Stimulated activated naive CD8-positive, alpha-beta T cell treated with anti-CD3 and anti-CD28 coated beads, Interleukin-15, amount 100 ng/mL, for 72 hours (primary cell): Measurements from ENCODE around the gene INHBC.

ENCODE experiments used
- ATAC-seq: fragments of 150-1000 bp; cut with Tn5 transposase; 2 replicates; pipeline ENCODE4 v1.10.0; 2021; ENCODE audit warnings: mild to moderate bottlenecking, moderate library complexity
- DNase-seq, 2 donors: peaks; one replicate each; pipeline ENCODE4 v3.0.0; 2021 to 2022
- H3K27ac Mint-ChIP-seq, 2 donors: one replicate each; pipeline ENCODE4 v1.8.0; 2022; ENCODE audit warnings: mild to moderate bottlenecking in 2 of 2, mixed read lengths in 2 of 2, moderate library complexity in 2 of 2
- H3K27me3 Mint-ChIP-seq: one replicate; pipeline ENCODE4 v1.8.0; 2022; ENCODE audit warnings: mixed read lengths
- H3K4me1 Mint-ChIP-seq: one replicate; pipeline ENCODE4 v1.8.0; 2022; ENCODE audit warnings: mild to moderate bottlenecking, mixed read lengths
- H3K4me3 Mint-ChIP-seq, 2 donors: one replicate each; pipeline ENCODE4 v1.8.0; 2022; ENCODE audit warnings: mild to moderate bottlenecking in 2 of 2, mixed read lengths in 2 of 2, moderate library complexity in 1 of 2
- H3K9me3 Mint-ChIP-seq, 2 donors: one replicate each; pipeline ENCODE4 v1.8.0; 2022; ENCODE audit warnings: mixed read lengths in 2 of 2

INHBC gene

GRCh38 chr12:57476162-57476992 lies 41.8 kb downstream of the INHBC start:
- H3K4me3 Mint-ChIP-seq = peak overlapping the region; percentile 80 to 97
- peaks cover 89% of the 10 kb centered on the region for H3K4me1 Mint-ChIP-seq
- no peaks in the 10 kb centered on the region for H3K27me3 Mint-ChIP-seq
- H3K27ac Mint-ChIP-seq = peak overlapping the region; percentile 97 to 100
- ATAC-seq = peak; percentile 70
- H3K9me3 Mint-ChIP-seq = no peaks in the 10 kb centered on the region
- DNase-seq = peak; percentile 73 to 90

- H3K4me1 Mint-ChIP-seq = peaks cover 88% of the 10 kb centered on the region
- H3K4me3 Mint-ChIP-seq = peak overlapping the region; percentile 80 to 97
- H3K9me3 Mint-ChIP-seq = no peaks in the 10 kb centered on the region
- peak overlapping the region; percentile 97 to 100 for H3K27ac Mint-ChIP-seq
- ATAC-seq = no peak
- no peak for DNase-seq
- H3K27me3 Mint-ChIP-seq = no peaks in the 10 kb centered on the region
These were observed 42.6 kb downstream of the INHBC start for GRCh38 chr12:57476993-57477709.

- Mint-ChIP-seq H3K9me3 (no peaks in the 10 kb centered on the region), H3K27ac (peak overlapping the region; percentile 96 to 100), H3K4me1 (peaks cover 82% of the 10 kb centered on the region), H3K27me3 (no peaks in the 10 kb centered on the region), H3K4me3 (peak overlapping the region; percentile 80 to 97)
- DNase-seq = peak; percentile 43 to 57
- peak; percentile 61 for ATAC-seq
These were observed 43.4 kb downstream of the INHBC start for GRCh38 chr12:57477710-57478681.

GRCh38 chr12:57479043-57479375 lies 44.4 kb downstream of the INHBC start:
- peaks cover 78% of the 10 kb centered on the region for H3K4me1 Mint-ChIP-seq
- ATAC-seq = no peak
- H3K4me3 Mint-ChIP-seq = peak overlapping the region; percentile 80 to 97

GRCh38 chr12:57479376-57480115 lies 45.0 kb downstream of the INHBC start, which contains the start of gene ARHGAP9:
ARHGAP9 (minus strand) TSS chr12:57479866; CDS start chr12:57479406, 460 bp downstream.
- peak; percentile 71 for ATAC-seq
- H3K27me3 Mint-ChIP-seq = no peaks in the 10 kb centered on the region
- no peaks in the 10 kb centered on the region for H3K9me3 Mint-ChIP-seq
- H3K27ac Mint-ChIP-seq = peak within 1 kb of the TSS; percentile 96 to 100
- peaks cover 73% of the 10 kb centered on the region for H3K4me1 Mint-ChIP-seq
- peak; percentile 54 to 74 for DNase-seq
- peak within 1 kb of the TSS; percentile 80 to 97 for H3K4me3 Mint-ChIP-seq

More at GRCh38 chr12:57479043-57479375, 44.4 kb downstream of the INHBC start:
- no peaks in the 10 kb centered on the region for H3K27me3 Mint-ChIP-seq
- H3K9me3 Mint-ChIP-seq = no peaks in the 10 kb centered on the region
- no peak for DNase-seq
- peak overlapping the region; percentile 96 to 100 for H3K27ac Mint-ChIP-seq

- no peak for DNase-seq
- Mint-ChIP-seq H3K4me1 (peaks cover 51% of the 10 kb centered on the region), H3K27me3 (no peaks in the 10 kb centered on the region), H3K4me3 (peak overlapping the region; percentile 24 to 29), H3K27ac (peak overlapping the region; percentile 48 to 89), H3K9me3 (no peaks in the 10 kb centered on the region)
- ATAC-seq = no peak
These were observed 47.1 kb downstream of the INHBC start for GRCh38 chr12:57481671-57482070.

GRCh38 chr12:57483466-57483865 lies 48.9 kb downstream of the INHBC start:
- Mint-ChIP-seq H3K27ac (peak overlapping the region in 1 of 2 donors; percentile 2), H3K9me3 (no peaks in the 10 kb centered on the region), H3K4me3 (no peak overlapping the region), H3K27me3 (no peaks in the 10 kb centered on the region), H3K4me1 (peaks cover 54% of the 10 kb centered on the region)
- no peak for DNase-seq
- ATAC-seq = no peak

GRCh38 chr12:57485695-57486094 lies 51.1 kb downstream of the INHBC start:
- Mint-ChIP-seq H3K9me3 (no peaks in the 10 kb centered on the region), H3K27me3 (no peaks in the 10 kb centered on the region), H3K27ac (peak overlapping the region in 1 of 2 donors; percentile 9), H3K4me3 (no peak overlapping the region), H3K4me1 (peaks cover 51% of the 10 kb centered on the region)
- ATAC-seq (no peak), DNase-seq (no peak)

- H3K9me3 Mint-ChIP-seq = no peaks in the 10 kb centered on the region
- ATAC-seq (no peak), DNase-seq (no peak)
- H3K27me3 Mint-ChIP-seq = no peaks in the 10 kb centered on the region
- peak overlapping the region; percentile 84 to 99 for H3K4me3 Mint-ChIP-seq
- peaks cover 51% of the 10 kb centered on the region for H3K4me1 Mint-ChIP-seq
- peak overlapping the region in 1 of 2 donors; percentile 99 for H3K27ac Mint-ChIP-seq
These were observed 52.5 kb downstream of the INHBC start for GRCh38 chr12:57487055-57487596.

GRCh38 chr12:57487597-57488401 lies 53.2 kb downstream of the INHBC start, which contains the start of gene MARS1:
MARS1 (plus strand) TSS chr12:57488068; CDS start chr12:57488091, 23 bp downstream.
- no peaks in the 10 kb centered on the region for H3K9me3 Mint-ChIP-seq
- H3K27me3 Mint-ChIP-seq = no peaks in the 10 kb centered on the region
- H3K4me1 Mint-ChIP-seq = peaks cover 57% of the 10 kb centered on the region
- H3K4me3 Mint-ChIP-seq = peak within 1 kb of the TSS; percentile 84 to 99
- peak within 1 kb of the TSS; percentile 99 to 100 for H3K27ac Mint-ChIP-seq
- ATAC-seq (peak; percentile 98), DNase-seq (peak; percentile 90 to 95)

GRCh38 chr12:57488402-57489156 lies 54.0 kb downstream of the INHBC start:
- no peak for DNase-seq
- no peak for ATAC-seq
- H3K9me3 Mint-ChIP-seq = no peaks in the 10 kb centered on the region

GRCh38 chr12:57489157-57489641 lies 54.6 kb downstream of the INHBC start:
- Mint-ChIP-seq H3K27ac (peak overlapping the region; percentile 99 to 100), H3K27me3 (no peaks in the 10 kb centered on the region), H3K4me3 (peak overlapping the region; percentile 84 to 99), H3K9me3 (no peaks in the 10 kb centered on the region), H3K4me1 (peaks cover 51% of the 10 kb centered on the region)
- DNase-seq (no peak), ATAC-seq (no peak)

More at GRCh38 chr12:57488402-57489156, 54.0 kb downstream of the INHBC start:
- Mint-ChIP-seq H3K4me3 (peak overlapping the region; percentile 84 to 99), H3K4me1 (peaks cover 52% of the 10 kb centered on the region), H3K27ac (peak overlapping the region; percentile 99 to 100), H3K27me3 (no peaks in the 10 kb centered on the region)

GRCh38 chr12:57490126-57490525 lies 55.5 kb downstream of the INHBC start:
- Mint-ChIP-seq H3K27me3 (no peaks in the 10 kb centered on the region), H3K27ac (peak overlapping the region in 1 of 2 donors; percentile 13), H3K9me3 (no peaks in the 10 kb centered on the region), H3K4me1 (peaks cover 51% of the 10 kb centered on the region), H3K4me3 (peak overlapping the region in 1 of 2 donors; percentile 99)
- DNase-seq = no peak
- no peak for ATAC-seq
